Esophagus (tissue), 2 donors: ENCODE data around the gene C5orf22. TPM values are rescaled to one million over a fixed set of nuclear protein-coding genes. Genes with fewer than 3 reads are reported as not detected.

Experiments
- H3K27ac ChIP-seq, 2 donors: one replicate each; pipeline ENCODE4 v1.5.1; 2013; ENCODE audit warnings: low read depth in 2 of 2, mild to moderate bottlenecking in 2 of 2, inconsistent platforms in 1 of 2, low read length in 1 of 2, moderate library complexity in 1 of 2
- H3K27me3 ChIP-seq, 2 donors: one replicate each; pipeline ENCODE4 v1.6.1; 2013; ENCODE audit warnings: low read length in 2 of 2, control low read depth in 1 of 2, mild to moderate bottlenecking in 1 of 2; ENCODE audit not compliant: insufficient read depth in 2 of 2, control insufficient read depth in 1 of 2
- H3K36me3 ChIP-seq, 2 donors: one replicate each; pipeline ENCODE4 v1.6.1; 2013; ENCODE audit warnings: low read length in 1 of 2; ENCODE audit not compliant: control insufficient read depth in 2 of 2, insufficient read depth in 2 of 2
- H3K4me1 ChIP-seq, 2 donors: one replicate each; pipeline ENCODE4 v1.6.1; 2013; ENCODE audit warnings: low read length in 1 of 2; ENCODE audit not compliant: control insufficient read depth in 2 of 2, insufficient read depth in 2 of 2
- H3K4me3 ChIP-seq, 2 donors: one replicate each; pipeline ENCODE4 v1.5.1; 2013; ENCODE audit warnings: low read length in 2 of 2, mild to moderate bottlenecking in 2 of 2, low read depth in 1 of 2, moderate library complexity in 1 of 2
- H3K9me3 ChIP-seq, 2 donors: one replicate each; pipeline ENCODE4 v1.6.1; 2013; ENCODE audit warnings: mild to moderate bottlenecking in 2 of 2, low read depth in 1 of 2, low read length in 1 of 2, moderate library complexity in 1 of 2; ENCODE audit not compliant: control insufficient read depth in 2 of 2, insufficient read depth in 1 of 2
- WGBS, 2 donors: extraction: QIAGEN DNeasy Blood & Tissue Kit; methylation state at CpG; one replicate each; pipeline ENCODE4 v1.1.7; 2013; 5-methylcytosine and 5-hydroxymethylcytosine counted together
- polyA plus RNA-seq, 2 donors: library from polyadenylated mRNA; stranded (reverse); fragments of 200-250 nt; gene quantifications; one replicate each; pipeline ENCODE4 v1.2.3, GENCODE V29; 2013
- donor health status: healthy with polysubstance abuse.
- donor health status: Bipolar disorder and iron deficiency.

The C5orf22 gene
- polyA plus RNA-seq, 2 donors = 5.9 to 7.3 TPM

GRCh38 chr5:31502506-31502905 is 29.6 kb upstream of the C5orf22 start:
- no peaks in the 10 kb centered on the region for H3K27me3 ChIP-seq
- H3K27ac ChIP-seq = no peak overlapping the region
- H3K9me3 ChIP-seq = no peaks in the 10 kb centered on the region
- H3K4me1 ChIP-seq = no peaks in the 10 kb centered on the region
- H3K36me3 ChIP-seq = peaks cover 26 to 42% of the 10 kb centered on the region in 2 donors
- 95 to 97% methylated on average over 4 of the region's 4 CpGs for WGBS, 2 donors
- H3K4me3 ChIP-seq = no peak overlapping the region

- H3K4me1 ChIP-seq = no peaks in the 10 kb centered on the region
- peaks cover 21 to 38% of the 10 kb centered on the region in 2 donors for H3K36me3 ChIP-seq
- no peak overlapping the region for H3K27ac ChIP-seq
- no peaks in the 10 kb centered on the region for H3K9me3 ChIP-seq
- no peak overlapping the region for H3K4me3 ChIP-seq
- no peaks in the 10 kb centered on the region for H3K27me3 ChIP-seq
- 89 to 91% methylated on average over 10 of the region's 10 CpGs for WGBS, 2 donors
Measured at GRCh38 chr5:31504529-31504928, 27.6 kb upstream of the C5orf22 start.

- H3K27ac ChIP-seq = no peak overlapping the region
- H3K4me3 ChIP-seq = no peak overlapping the region
- no peaks in the 10 kb centered on the region for H3K27me3 ChIP-seq
- H3K4me1 ChIP-seq = no peaks in the 10 kb centered on the region
- WGBS, 2 donors = 90 to 98% methylated on average over 4 of the region's 4 CpGs
- H3K9me3 ChIP-seq = no peaks in the 10 kb centered on the region
- H3K36me3 ChIP-seq = peaks cover 3 to 26% of the 10 kb centered on the region in 2 donors
Measured at GRCh38 chr5:31511305-31511704, 20.8 kb upstream of the C5orf22 start.

- no peaks in the 10 kb centered on the region for H3K4me1 ChIP-seq
- peaks cover 5 to 11% of the 10 kb centered on the region in 2 donors for H3K36me3 ChIP-seq
- no peaks in the 10 kb centered on the region for H3K9me3 ChIP-seq
- 63 to 69% methylated on average over 1 of the region's 1 CpG for WGBS, 2 donors
- H3K27me3 ChIP-seq = no peaks in the 10 kb centered on the region
- no peak overlapping the region for H3K4me3 ChIP-seq
- H3K27ac ChIP-seq = no peak overlapping the region
Measured at GRCh38 chr5:31516802-31517201, 15.3 kb upstream of the C5orf22 start.

- H3K27me3 ChIP-seq = no peaks in the 10 kb centered on the region
- H3K27ac ChIP-seq = no peak overlapping the region
- no peaks in the 10 kb centered on the region for H3K4me1 ChIP-seq
- peaks cover 9 to 20% of the 10 kb centered on the region in 2 donors for H3K36me3 ChIP-seq
- WGBS, 2 donors = 99% methylated on average over 4 of the region's 4 CpGs
- no peaks in the 10 kb centered on the region for H3K9me3 ChIP-seq
- H3K4me3 ChIP-seq = no peak overlapping the region
Measured at GRCh38 chr5:31523041-31523440, 9.1 kb upstream of the C5orf22 start.

GRCh38 chr5:31530541-31531265 is 1.4 kb upstream of the C5orf22 start:
- Histone ChIP-seq H3K27me3 (no peaks in the 10 kb centered on the region), H3K4me3 (peak overlapping the region; percentile 76 to 91), H3K36me3 (peaks cover 12 to 27% of the 10 kb centered on the region in 2 donors), H3K9me3 (no peaks in the 10 kb centered on the region), H3K27ac (no peak overlapping the region), H3K4me1 (peaks cover 3 to 4% of the 10 kb centered on the region in 2 donors)
- WGBS, 2 donors = 74% methylated on average over 9 of the region's 9 CpGs

GRCh38 chr5:31531543-31531887 is 586 bp upstream of the C5orf22 start:
- 0% methylated on average over 13 of the region's 13 CpGs for WGBS, 2 donors
- peaks cover 5 to 21% of the 10 kb centered on the region in 2 donors for H3K36me3 ChIP-seq
- H3K9me3 ChIP-seq = no peaks in the 10 kb centered on the region
- peak overlapping the region; percentile 76 to 91 for H3K4me3 ChIP-seq
- peak overlapping the region; percentile 76 to 78 for H3K27ac ChIP-seq
- H3K4me1 ChIP-seq = peaks cover 3 to 4% of the 10 kb centered on the region in 2 donors
- H3K27me3 ChIP-seq = no peaks in the 10 kb centered on the region

GRCh38 chr5:31534527-31535046 is 2.5 kb downstream of the C5orf22 start:
- peaks cover 4 to 9% of the 10 kb centered on the region in 2 donors for H3K36me3 ChIP-seq
- no peak overlapping the region for H3K4me3 ChIP-seq
- peaks cover 3 to 4% of the 10 kb centered on the region in 2 donors for H3K4me1 ChIP-seq
- H3K9me3 ChIP-seq = no peaks in the 10 kb centered on the region
- H3K27ac ChIP-seq = no peak overlapping the region
- whole genome bisulfite sequencing, 2 donors = 87 to 88% methylated on average over 1 of the region's 1 CpG
- no peaks in the 10 kb centered on the region for H3K27me3 ChIP-seq

GRCh38 chr5:31536873-31537272 is 4.8 kb downstream of the C5orf22 start:
- peaks cover 8 to 11% of the 10 kb centered on the region in 2 donors for H3K36me3 ChIP-seq

GRCh38 chr5:31537349-31537748 is 5.2 kb downstream of the C5orf22 start:
- Histone ChIP-seq H3K27ac (no peak overlapping the region), H3K27me3 (no peaks in the 10 kb centered on the region), H3K9me3 (no peaks in the 10 kb centered on the region), H3K4me3 (no peak overlapping the region), H3K36me3 (peaks cover 10 to 11% of the 10 kb centered on the region in 2 donors), H3K4me1 (peaks cover 0 to 4% of the 10 kb centered on the region in 2 donors)

More at GRCh38 chr5:31536873-31537272, 4.8 kb downstream of the C5orf22 start:
- Histone ChIP-seq H3K4me1 (peaks cover 0 to 4% of the 10 kb centered on the region in 2 donors), H3K9me3 (no peaks in the 10 kb centered on the region), H3K27me3 (no peaks in the 10 kb centered on the region), H3K4me3 (no peak overlapping the region), H3K27ac (no peak overlapping the region)
- WGBS, 2 donors = 88 to 89% methylated on average over 3 of the region's 3 CpGs
